ENCODE results near the gene SLC28A3.

Gene SLC28A3

GRCh38 chr9:84297162-84297821 lies 43.3 kb downstream of the SLC28A3 start:
- peak; percentile 35 for DNase-seq (ENCODE audit: low read depth)

- peak; percentile 18 for DNase-seq (ENCODE audit: low read depth)
Observed at GRCh38 chr9:84296146-84296843, 44.3 kb downstream of the SLC28A3 start.

GRCh38 chr9:84294241-84294950 lies 46.2 kb downstream of the SLC28A3 start:
- no peak for DNase-seq (ENCODE audit: low read depth)

DNA sequence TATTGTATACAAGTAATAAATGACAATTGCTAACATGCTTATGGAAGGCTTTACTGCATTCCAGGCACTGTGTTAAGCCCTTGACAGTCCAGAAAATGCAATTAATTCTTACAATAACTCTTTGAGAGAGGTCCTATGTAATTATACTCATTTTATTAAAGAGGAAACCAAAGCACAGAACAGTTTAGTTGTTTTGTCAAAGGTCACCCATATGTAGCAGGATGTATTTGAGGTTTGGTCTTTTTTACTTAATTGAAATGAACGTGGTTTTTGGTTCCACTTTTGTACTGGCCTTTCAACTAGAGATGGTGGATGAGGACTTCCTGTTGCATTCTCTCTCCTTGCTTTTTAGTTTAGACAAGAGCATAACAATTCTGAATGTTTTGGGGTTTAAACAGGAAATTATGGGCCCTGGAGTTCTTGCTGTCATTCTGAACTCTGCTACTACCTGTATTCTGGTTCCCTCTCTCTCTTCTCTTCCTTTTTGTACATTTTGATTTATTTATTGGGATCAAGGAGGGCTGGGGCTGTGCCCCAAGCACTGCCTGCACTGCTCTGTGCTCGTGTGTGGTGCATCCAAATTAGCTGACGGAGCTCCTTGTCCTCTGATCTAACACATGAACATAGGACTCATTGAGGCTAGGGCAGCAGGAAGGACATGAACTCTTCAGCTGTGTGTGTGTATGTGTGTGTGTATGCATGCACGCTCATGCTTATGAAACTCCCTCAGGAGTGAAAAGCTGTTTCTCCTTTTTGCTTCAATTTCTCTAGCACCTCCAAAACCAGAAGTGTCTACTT lies 47.4 kb downstream of the SLC28A3 start:
- DNase-seq (ENCODE audit: low read depth) = no peak

DNA sequence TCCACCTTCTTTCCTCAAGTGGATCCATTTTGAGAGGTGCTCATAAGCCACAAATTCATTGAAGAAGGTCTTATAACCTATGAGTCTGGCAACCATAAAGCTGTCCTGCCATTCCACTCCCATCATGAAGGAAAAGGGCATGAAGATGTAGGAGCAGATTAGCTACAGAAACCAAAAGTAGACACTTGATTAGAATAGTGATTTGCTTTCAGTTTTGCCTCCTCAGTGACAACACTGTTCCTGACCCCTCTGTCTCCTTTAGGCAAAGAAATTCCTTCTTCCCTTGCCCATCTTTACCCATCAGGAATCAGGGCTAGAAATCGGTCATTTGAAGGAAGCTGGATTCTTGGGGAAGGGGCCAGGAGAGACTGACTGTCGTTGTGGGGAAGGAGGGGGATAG lies 55.2 kb downstream of the SLC28A3 start:
- DNase-seq (ENCODE audit: low read depth) = no peak

- DNase-seq (ENCODE audit: low read depth) = no peak
Observed at GRCh38 chr9:84283946-84284345, 56.6 kb downstream of the SLC28A3 start.

- peak; percentile 6 for DNase-seq (ENCODE audit: low read depth)
Observed at GRCh38 chr9:84278130-84278529, 62.4 kb downstream of the SLC28A3 start.

DNA sequence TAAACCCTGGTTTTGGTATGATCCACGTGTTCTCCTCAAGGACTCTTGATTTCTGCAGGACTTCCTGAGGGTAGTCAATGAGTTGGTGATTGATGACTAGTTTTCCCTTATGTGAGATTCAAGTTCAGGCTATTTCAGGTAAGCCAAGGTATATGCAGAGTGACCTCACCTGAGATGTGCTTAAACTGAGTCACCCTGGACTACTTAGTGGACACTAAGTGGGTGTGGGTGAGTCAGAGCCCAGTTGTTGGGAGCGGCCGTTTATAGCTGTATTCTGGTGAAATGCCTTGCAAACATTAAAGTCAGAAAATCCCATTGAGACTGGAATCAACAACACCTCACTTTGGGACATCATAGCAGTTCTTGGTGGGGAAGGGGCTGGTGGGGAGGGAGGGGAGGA lies 62.9 kb downstream of the SLC28A3 start:
- no peak for DNase-seq (ENCODE audit: low read depth)

DNA sequence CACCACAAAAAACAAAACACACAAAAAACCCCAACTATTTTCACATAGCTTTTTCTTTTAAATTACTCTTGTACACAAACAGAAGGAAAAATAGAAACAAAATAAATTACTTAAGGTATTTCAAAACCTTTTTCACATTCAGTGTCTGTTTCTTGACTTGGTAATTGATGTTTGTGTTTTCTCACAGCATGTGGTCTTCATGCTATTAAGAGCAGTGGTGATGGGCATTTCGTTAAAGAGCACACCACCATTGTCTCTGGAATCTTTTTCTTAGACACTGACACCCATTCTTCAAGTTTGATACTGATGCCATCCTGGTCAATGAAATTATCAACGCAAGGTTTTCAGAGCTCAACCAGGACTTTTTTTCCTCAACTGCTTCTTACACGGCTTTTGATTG lies 63.8 kb downstream of the SLC28A3 start:
- DNase-seq (ENCODE audit: low read depth) = no peak

DNA sequence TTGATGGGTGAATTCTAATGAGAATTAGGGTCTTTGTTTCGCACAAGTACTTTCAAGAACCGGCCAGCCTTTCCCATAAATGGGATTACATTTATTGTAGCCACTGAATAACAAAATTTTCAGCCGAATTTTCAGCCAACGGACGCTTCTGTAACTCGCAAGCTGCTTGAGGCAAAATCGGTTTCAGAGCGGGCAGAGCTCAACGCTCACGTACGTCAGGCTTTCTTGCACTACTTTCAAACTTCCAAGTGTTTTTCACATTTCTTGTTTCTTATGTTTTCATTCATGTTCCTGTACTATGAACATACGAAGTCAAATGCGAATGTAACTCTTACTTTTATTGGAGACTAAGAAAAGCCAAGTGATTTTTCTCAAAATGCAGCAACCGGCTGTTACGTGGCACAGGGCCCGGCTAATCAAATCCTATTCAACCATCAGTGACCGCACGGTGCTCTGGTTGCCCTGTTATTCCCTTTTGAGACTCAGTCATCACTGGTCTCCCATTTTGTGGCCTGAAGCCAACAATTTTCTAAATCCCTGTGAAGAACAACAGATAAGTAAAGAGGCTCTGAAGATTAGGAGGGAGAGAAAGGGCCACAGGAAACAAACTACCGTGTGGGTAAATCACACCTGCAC lies 68.5 kb downstream of the SLC28A3 start:
- no peak for DNase-seq (ENCODE audit: low read depth)

DNA sequence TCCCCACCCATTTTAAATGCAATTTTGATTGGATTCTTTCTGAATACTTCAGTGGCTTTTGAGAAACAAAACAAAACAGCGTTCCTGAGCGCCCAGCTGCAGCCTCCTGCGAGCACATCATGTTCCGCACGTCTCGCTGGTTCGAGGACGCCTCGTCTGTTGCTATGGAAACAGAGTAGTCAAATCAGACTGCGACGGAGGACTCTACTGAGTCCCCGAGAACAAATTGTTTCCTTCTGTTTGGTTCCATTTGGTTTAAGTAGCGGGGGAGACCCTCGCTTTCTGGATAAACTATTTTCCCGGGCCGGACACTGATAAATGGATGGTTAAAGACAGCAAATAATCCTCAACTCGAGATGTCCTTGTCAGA lies 69.0 kb downstream of the SLC28A3 start:
- peak; percentile 8 for DNase-seq (ENCODE audit: low read depth)

DNA sequence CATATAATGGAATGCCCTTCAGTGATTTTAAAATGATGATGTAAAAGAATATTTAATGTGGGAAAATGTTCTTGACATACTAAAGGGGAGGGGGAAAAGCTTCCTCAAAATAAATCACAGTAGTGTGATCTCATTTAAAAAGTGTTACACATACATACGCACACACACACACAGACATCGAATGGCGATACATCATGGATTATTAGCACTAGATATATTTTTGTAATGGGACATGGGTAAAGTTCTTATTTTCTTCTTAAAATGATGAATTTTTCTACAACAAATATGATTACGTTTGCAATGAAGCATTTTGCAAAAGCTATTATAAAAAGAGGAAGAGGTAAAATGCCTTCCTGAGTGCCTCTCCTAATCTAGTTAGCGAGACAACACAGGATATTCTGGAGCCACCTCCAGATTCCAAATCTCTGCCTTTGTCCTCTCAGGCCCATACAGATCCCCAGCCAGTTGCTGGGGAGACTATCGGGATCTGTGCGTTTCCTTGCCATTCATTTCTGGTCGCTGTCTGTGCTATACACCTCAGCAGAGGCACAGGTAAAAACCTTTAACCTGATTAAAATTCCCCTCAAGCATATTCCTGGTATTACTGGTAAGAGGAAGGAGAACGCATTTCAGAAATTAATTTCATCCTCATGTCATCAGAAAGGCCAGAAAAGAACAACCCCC lies 69.6 kb downstream of the SLC28A3 start:
- DNase-seq (ENCODE audit: low read depth) = no peak

DNA sequence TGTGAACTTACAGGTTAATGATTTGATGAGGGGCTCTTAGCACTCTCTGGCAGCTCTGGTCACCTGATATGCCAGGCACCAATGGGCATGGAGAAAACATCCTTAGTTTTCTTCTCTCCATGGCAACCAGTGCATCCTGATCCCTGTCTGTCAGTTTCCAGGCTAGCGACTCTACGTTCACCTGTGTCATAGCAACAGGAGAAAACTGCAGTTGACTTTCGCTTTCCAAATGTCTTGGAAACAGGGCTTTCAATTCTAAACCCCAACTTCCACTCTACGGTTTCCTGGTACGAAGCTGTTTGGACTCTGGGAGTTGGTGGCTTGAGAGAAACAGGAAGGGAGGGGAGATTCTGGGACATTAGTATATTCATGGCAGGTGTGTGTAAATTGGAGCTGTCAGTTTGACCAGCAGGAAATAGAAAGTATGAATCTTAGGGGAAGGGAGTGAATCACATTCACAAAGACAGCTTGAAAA lies 74.4 kb downstream of the SLC28A3 start:
- DNase-seq (ENCODE audit: low read depth) = no peak

- DNase-seq (ENCODE audit: low read depth) = no peak
Observed at GRCh38 chr9:84264307-84265029, 76.1 kb downstream of the SLC28A3 start.

DNA sequence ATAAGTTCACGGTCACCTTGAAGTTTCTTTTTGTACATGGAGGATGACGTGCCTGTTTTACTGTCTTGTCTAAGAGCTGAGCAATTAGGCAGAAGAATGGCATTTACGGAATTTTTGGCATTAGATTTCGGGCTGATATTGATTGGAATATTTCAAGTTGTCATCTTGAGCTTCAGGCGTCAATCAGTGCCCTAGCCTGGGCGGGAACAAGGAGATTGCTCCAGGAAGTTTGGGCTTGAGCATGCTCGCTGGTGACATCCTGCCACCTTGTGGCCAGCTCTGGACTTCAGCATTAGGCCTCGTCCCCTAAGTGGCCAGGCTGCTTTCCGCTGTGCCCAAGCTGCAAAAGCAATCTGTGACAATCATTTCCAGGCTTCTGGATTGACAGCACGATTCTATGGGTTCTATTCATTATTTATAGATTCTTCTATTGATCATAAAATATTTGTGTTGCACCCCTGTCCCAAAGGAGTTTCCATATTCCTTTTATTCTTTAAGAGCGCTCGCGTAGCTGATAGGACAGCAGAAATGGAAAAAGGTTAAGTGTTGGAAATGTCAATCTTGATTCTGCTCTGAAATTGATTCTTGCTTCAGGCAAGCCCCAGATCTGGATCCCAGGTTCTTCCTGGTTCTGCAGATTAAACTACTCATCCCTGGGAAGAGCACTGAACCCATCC lies 79.3 kb downstream of the SLC28A3 start:
- DNase-seq (ENCODE audit: low read depth) = peak; percentile 53

- DNase-seq (ENCODE audit: low read depth) = no peak
Observed at GRCh38 chr9:84258371-84258770, 82.2 kb downstream of the SLC28A3 start.

- no peak for DNase-seq (ENCODE audit: low read depth)
Observed at GRCh38 chr9:84255696-84256095, 84.9 kb downstream of the SLC28A3 start.

- no peak for DNase-seq (ENCODE audit: low read depth)
Observed at GRCh38 chr9:84254972-84255371, 85.6 kb downstream of the SLC28A3 start.

GRCh38 chr9:84251921-84252320 lies 88.6 kb downstream of the SLC28A3 start:
- DNase-seq (ENCODE audit: low read depth) = no peak

DNA sequence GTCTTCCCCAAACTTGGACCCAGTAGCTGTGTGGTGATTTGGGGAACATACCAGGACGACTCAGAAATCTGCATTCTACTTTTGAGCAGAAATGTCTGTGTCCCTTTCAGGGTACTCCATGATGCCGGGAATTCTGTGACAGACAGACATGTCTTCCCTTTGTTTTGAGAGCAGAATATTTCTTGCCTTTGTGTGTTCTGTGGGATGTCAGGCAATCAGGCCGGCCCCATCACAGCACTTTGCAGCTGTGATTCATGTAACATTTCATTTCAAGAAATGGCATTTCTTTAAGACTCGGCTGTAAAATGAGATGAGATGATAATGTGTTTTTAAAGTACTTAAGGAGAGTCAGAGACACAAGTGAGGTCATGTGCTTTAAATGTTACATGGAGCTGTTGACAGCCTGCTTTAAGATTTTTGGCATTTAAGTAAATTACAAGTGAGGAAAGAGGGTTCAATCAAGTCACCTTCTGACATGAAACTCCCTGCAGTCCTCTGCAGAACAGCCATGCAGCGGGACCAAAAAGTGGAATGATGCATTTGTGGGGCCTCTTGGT lies 98.7 kb downstream of the SLC28A3 start:
- no peak for DNase-seq (ENCODE audit: low read depth)
